ENCODE measurements around the gene COPE.

Gene COPE

GRCh38 chr19:18851673-18852325 lies 67.4 kb downstream of the COPE start:
- no peak for DNase-seq (ENCODE audit: low read depth)

DNA sequence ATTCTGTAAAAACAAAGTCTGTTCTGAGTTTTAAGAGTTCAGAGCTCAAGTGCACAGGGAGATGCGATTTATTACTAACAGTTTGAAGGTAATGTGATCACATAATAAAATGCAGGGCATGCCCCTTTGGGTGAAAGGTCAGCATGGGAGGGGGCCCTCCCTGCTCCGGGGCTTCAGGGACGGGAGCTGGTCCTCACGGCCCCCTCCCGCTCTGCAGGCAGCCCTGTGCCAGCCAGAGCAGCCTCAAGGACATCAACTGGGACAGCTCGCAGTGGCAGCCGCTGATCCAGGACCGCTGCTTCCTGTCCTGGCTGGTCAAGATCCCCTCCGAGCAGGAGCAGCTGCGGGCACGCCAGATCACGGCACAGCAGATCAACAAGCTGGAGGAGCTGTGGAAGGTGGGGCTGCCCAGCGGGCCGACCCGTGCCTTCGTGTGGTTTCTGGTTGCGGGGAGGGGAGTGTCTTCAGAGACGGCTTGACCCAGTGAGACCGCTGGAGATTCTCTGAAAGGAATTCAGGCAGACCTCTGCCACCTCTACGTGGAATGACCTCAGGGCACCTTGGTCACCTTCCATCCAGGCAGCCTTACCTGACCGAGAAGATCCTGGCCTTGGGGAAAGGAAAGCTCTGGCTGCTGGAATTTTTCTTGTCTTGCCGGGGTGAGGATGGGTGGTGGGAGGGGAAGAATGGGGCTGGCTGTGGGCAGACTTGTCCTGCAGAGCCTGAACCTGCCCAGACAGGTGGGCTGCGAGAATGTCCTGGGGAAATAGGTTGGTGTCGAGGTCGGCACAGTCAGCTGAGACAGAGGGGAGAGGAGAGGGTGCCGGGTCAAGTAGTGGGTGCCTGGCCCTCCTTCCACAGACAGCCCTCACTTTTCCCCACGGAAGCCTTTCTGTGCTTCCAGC lies 68.5 kb downstream of the COPE start:
- no peak for DNase-seq (ENCODE audit: low read depth)

DNA sequence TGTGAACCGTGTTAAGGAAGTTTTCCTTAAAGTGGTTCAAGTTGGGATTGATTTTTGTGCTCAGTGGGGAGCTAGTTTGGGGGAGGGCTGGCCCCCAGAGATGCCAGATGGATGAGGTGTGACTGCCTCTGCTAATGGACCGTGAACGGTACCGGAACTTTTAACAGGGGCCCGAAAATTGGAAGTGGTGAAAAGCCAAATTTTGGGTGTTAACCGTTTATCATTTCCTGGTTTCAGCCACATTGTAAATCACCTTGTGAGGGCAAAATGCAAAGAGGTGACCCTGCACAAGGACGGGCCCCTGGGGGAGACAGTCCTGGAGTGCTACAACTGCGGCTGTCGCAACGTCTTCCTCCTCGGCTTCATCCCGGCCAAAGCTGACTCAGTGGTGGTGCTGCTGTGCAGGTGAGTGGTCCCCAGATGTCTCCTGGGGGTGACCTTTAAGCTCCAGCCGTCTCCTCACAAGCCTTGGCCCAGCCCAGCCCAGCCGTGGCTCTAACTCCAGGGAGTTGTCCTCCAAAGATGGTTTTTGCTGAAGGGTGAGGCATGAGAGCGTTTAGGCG lies 69.3 kb downstream of the COPE start:
- no peak for DNase-seq (ENCODE audit: low read depth)

Measured in activated T-helper 9 cell treated with anti-CD3 and anti-CD28 coated beads, Interleukin-2, amount 50 U/mL, for 16 hours (primary cell).